PC-9 (cell line): ENCODE data around the gene WFIKKN1.

Experiments
- EZH2 ChIP-seq: fragments of 200-600 bp; sonication (generic); IDR thresholded peaks from 2 replicates; pipeline ENCODE4 v1.8.0; 2017; ENCODE audit warnings: antibody characterized with exemption, low read depth
- TF ChIP-seq, protein P1 (sequence below): fragments of 200-600 bp; sonication (generic); conservative IDR thresholded peaks from 2 replicates; pipeline ENCODE4 v1.6.1; 2017; ENCODE audit warnings: mixed run types, antibody characterized with exemption, mild to moderate bottlenecking, moderate library complexity

DNA sequence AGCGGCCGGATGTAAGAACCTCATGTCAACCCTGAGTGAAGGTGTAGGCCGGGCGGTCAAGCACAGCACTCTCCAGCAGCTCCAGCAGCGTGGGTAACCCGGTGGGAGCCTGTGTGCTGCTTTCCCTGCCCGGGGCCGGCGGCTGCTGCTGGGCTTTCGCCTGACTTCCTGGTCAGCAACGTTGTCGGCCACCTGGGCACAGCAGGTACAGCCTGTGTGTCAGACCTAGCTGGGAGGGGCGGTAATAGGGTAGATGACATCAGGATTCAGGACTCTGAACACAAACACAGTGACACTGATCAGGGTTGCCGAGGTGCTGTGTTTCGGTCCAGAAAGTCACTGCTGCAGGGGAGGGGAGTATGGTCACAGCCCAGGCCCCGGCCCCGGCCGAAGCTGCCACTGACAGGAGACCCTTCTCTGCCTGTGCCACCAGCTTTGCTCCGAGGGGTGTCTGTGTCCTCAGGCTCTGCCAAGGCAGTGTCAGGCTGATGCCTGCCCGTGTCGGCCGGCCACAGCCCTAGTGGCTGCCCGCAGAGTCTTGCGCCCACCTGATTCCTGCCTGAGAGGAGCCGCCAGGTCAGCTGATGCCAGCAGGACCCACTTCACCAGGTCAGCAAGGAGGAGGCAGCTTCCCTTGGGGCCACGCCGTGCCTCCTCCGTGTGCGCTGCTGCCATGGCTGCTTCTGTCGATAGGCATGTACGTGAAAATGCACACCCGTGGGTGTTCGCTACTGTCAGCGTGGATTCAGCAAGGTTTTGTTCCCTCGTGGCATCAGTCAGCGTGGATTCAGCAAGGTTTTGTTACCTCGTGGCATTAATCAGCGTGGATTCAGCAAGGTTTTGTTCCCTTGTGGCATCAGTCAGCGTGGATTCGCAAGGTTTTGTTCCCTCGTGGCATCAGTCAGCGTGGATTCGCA lies 31.7 kb upstream of the WFIKKN1 start:
- TF ChIP-seq, protein P1, sequence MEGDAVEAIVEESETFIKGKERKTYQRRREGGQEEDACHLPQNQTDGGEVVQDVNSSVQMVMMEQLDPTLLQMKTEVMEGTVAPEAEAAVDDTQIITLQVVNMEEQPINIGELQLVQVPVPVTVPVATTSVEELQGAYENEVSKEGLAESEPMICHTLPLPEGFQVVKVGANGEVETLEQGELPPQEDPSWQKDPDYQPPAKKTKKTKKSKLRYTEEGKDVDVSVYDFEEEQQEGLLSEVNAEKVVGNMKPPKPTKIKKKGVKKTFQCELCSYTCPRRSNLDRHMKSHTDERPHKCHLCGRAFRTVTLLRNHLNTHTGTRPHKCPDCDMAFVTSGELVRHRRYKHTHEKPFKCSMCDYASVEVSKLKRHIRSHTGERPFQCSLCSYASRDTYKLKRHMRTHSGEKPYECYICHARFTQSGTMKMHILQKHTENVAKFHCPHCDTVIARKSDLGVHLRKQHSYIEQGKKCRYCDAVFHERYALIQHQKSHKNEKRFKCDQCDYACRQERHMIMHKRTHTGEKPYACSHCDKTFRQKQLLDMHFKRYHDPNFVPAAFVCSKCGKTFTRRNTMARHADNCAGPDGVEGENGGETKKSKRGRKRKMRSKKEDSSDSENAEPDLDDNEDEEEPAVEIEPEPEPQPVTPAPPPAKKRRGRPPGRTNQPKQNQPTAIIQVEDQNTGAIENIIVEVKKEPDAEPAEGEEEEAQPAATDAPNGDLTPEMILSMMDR = no peak
- no peak for TF ChIP-seq EZH2
